HG02798 (cell line): ENCODE data around the gene ANKRD13A.
"Not testable (repeated sequence)": the region's sequence is repeated elsewhere in the genome, so short reads cannot be mapped to it uniquely, and the experiment has no call there.

Experiments used
- ATAC-seq: cut with Tn5 transposase; IDR thresholded peaks from one replicate; pipeline ENCODE4 v1.9.1; 2021; ENCODE audit warnings: mild to moderate bottlenecking; ENCODE audit not compliant: unreplicated experiment, poor library complexity

ANKRD13A gene

DNA sequence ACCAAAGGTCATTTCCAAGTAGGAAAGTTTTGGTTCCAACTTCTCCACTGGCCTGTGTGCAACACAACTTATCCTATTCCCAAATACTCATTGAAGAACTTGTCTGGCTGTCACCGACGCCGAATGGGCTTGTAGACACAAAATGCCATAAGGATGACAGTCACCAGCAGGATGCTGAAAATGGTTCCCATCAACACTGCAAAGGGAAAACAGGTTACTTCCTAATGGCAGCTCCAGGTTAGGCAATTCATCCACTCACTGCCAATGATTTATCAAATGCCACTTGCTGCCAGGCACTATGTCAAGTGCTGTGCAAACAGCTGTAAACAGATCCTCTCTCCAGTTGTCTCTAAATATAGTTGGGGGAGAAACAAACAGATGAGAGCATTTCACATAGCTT lies 43.0 kb downstream of the ANKRD13A start:
- ATAC-seq, result no peak

- ATAC-seq, result no peak
These were observed 47.4 kb downstream of the ANKRD13A start for GRCh38 chr12:110046451-110047187.

GRCh38 chr12:110047297-110047940 lies 48.2 kb downstream of the ANKRD13A start:
- ATAC-seq, result no peak

DNA sequence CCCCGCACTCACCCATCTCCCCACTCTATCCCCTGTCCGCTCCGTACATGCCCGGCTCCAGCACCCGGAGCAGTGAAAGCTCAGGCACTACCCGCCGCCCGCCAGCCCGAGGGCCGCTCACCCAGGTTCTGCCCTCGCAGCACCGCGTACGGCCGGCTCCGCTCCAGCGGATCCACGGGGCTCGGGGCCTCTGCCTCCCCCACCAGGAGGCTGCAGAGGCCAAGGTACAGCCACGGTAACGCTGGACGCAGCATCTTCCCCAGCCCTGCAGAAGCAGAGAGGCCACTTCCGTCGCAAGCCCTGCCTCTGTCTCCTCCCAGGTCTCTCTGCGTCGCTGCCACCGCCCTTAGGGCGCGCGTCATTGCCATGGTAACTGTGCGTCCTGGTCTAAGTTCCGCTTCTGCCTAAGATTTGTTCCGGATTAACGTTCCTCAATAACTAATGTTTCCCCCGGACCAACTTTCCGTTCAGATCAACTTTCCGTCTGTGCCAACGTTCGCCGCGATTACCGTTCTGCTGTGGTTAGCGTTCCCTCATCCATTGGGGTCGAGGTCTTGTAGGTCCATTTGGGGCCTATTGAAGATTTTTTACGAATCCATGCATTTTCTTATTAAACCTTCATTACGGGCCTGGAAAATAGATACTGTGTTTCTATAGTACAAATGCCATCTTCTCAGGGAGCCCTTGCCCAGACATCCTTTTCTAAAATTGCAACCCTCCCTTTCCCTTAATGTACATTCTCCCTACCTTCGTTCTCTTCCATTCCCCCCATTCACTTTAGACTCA lies 49.2 kb downstream of the ANKRD13A start, which contains the start of gene C12orf76:
TSS of gene C12orf76 (minus strand) at position 281 of the 786 bp plus-strand sequence. CDS start at position 254, 27 bp downstream.
- ATAC-seq, result peak; percentile 100

DNA sequence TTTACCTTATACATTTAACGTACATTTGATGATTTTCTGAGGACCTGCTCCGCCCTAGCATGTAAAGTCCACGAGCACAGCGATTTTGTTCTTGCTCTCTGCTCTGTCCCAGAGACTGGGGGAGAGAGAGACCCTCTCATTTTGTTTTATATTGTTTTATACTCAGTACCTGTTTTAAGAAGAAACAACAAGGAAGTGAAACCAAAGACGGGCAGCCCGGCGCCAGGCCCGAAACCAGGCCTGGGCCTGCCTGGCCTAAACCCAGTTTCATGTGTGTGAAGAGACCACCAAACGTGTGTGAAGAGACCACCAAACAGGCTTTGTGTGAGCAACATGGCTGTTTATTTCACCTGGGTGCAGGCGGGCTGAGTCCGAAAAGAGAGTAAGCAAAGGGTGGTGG lies 49.8 kb downstream of the ANKRD13A start:
- ATAC-seq, result not testable (repeated sequence)

- ATAC-seq, result not testable (repeated sequence)
These were observed 50.4 kb downstream of the ANKRD13A start for GRCh38 chr12:110049666-110050065.

DNA sequence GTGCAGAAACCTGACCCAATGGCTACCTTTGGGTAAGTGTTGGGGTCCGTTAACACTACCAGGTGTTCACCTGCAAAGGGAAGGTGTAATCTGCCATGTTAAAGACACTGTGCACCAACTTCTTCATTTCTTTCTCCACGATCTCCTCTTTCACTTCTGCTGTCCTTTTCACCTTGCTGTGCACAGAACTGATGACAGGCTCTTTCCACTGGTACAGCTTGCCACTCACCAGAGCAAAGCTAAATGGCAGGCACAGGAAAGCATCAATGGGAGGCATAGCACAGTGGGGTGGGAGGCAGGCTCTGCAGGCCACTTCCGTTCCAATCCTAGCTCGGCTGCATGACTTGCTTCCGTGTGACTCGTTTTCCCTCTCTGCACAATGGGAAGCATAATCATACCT lies 51.7 kb downstream of the ANKRD13A start:
- ATAC-seq, result no peak

- not testable (repeated sequence) for ATAC-seq
These were observed 56.4 kb downstream of the ANKRD13A start for GRCh38 chr12:110055375-110056352.

DNA sequence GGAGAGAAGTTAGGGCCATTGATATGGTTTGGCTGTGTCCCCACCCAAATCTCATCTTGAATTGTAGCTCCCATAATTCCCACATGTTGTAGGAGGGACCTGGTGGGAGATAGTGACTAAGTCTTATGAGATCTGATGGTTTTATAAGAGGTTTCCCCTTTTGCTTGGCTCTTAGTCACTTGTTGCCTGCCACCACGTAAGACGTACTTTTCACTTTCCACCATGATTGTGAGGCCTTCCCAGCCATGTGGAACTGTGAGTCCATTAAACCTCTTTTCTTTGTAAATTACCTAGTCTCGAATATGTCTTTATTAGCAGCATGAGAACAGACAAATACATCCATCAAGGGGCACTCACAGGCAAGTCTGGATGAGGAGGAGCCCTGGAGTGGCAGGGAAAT lies 57.4 kb downstream of the ANKRD13A start:
- not testable (repeated sequence) for ATAC-seq

GRCh38 chr12:110058875-110059615 lies 59.8 kb downstream of the ANKRD13A start:
- no peak for ATAC-seq

GRCh38 chr12:110059651-110060000 lies 60.4 kb downstream of the ANKRD13A start:
- ATAC-seq, result no peak

DNA sequence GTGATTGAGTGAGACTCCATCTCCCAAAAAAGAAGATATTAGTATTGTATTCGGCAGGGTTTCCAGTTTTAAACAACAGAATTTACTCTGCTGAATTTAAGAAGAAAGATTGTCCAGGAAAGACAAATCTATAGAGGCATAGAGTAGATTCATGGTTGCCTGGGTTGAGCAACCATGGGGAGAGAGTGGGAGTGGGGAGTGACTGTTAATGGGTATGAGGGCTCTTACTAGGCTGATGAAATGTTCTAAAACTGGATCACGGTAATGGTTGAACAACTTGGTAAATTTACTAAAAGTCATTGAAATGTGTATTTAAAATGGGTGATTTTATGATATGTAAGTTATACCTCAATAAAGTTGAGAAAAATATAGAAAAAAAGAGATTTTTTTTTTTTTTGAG lies 63.0 kb downstream of the ANKRD13A start:
- no peak for ATAC-seq

DNA sequence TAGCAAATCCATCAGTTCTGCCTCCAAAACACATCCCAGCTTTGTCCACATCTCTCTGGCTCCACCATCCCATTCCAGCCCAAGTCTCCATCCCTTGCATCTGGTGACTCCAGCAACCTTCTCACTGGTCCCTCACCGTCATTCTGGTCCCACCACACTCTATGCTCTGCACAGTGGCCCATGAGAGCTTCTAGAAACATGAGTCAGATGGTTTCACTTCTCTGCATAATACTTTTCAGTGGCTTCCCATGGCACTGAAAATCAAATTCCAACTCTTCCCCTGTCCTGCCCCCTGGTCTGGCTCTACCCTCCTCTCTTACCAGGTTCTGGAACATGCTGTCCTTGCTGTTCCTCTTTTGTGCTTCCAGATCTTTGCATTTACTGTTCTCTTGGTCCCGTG lies 66.3 kb downstream of the ANKRD13A start:
- no peak for ATAC-seq

DNA sequence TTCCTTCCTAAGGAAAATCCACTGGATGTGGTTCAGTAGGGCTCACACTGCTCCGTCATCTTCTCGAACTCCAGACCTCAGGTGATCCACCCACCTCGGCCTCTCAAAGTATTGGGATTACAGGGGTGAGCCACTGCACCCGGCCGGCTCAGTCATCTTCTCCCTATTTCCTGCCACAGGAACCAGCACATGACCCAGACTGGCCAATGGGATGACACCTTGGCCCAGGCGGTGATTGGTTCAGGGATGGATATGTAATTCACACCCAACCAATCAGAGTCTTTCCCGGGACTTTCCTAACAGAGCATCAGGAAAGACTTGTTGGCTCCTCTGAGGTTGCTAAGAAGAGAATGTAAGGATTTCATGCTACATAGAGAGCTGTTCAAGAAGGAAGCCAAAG lies 68.3 kb downstream of the ANKRD13A start:
- ATAC-seq, result no peak

DNA sequence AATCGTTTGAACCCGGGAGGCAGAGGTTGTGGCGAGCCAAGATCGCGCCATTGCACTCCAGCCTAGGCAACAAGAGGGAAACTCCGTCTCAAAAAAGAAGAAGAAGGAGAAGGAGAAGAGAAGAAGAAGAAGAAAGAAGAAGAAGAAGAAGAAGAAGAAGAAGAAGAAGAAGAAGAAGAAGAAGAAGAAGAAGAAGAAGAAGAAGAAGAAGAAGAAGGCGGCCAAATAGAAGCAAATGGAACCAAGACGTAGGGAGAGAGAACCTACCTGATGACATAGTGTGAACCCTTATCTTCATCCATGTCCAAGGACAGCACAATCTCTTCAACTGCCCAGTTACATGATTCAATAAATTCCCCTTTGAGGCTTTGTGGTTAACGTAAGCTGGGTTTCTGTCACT lies 68.9 kb downstream of the ANKRD13A start:
- not testable (repeated sequence) for ATAC-seq

DNA sequence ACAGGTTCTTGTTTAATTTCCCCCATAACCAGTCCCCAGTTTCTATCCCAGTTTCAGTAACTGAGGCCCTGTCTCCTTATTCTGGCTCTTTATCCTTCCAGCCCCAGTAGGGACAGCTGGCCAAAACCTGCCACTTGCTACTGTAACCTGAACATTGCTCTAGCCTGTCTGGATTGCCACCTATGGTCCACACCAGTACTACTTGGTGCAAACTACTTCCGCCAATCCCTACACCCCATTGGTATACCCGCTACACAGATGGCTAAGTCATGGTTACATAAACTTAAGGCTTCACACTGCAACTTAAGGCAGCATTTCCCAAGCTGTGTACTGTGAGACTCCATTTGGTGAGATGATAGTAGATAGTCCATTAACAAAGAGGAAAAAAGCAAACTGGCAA lies 69.4 kb downstream of the ANKRD13A start:
- no peak for ATAC-seq

GRCh38 chr12:110071504-110071903 lies 72.3 kb downstream of the ANKRD13A start:
- ATAC-seq, result no peak

DNA sequence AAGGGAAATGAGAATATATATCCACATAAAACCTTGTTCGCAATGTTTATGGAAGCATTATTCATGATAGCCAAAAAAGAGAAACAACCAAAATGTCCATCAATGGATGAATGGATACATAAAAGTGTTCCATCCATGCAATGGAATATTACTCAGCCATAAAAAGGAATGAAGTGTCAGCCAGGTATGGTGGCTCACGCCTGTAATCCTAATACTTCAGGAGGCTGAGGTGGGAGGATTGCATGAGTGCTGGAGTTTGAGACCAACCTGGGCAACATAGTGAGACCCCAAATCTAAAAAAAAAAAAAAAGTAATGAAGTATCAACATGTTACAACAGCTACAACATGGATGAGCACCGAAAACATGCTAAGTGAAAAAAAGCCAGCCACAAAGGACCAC lies 72.7 kb downstream of the ANKRD13A start:
- ATAC-seq, result no peak

- ATAC-seq, result not testable (repeated sequence)
These were observed 73.4 kb downstream of the ANKRD13A start for GRCh38 chr12:110072636-110073035.
